GM19455 (cell line): Measurements from ENCODE around the gene ST6GALNAC2.

Source experiments
- ATAC-seq: cut with Tn5 transposase; IDR thresholded peaks from one replicate; pipeline ENCODE4 v1.9.1; 2021; ENCODE audit not compliant: unreplicated experiment

Gene ST6GALNAC2

GRCh38 chr17:76599694-76600460, 14.2 kb upstream of the ST6GALNAC2 start:
- no peak for ATAC-seq

- no peak for ATAC-seq
Measured at GRCh38 chr17:76598004-76598439, 12.4 kb upstream of the ST6GALNAC2 start.

- no peak for ATAC-seq
Measured at GRCh38 chr17:76597156-76598003, 11.7 kb upstream of the ST6GALNAC2 start.

- no peak for ATAC-seq
Measured at GRCh38 chr17:76594690-76595089, 9.0 kb upstream of the ST6GALNAC2 start.

- ATAC-seq: no peak
Measured at GRCh38 chr17:76593959-76594358, 8.3 kb upstream of the ST6GALNAC2 start.

GRCh38 chr17:76593384-76593826, 7.7 kb upstream of the ST6GALNAC2 start:
- ATAC-seq: no peak

- ATAC-seq: no peak
Measured at GRCh38 chr17:76588182-76588581, 2.5 kb upstream of the ST6GALNAC2 start.

- no peak for ATAC-seq
Measured at GRCh38 chr17:76586741-76587487, 1.3 kb upstream of the ST6GALNAC2 start.

- no peak for ATAC-seq
Measured at GRCh38 chr17:76585033-76585648, 519 bp downstream of the ST6GALNAC2 start.

- ATAC-seq: no peak
Measured at GRCh38 chr17:76584427-76585032, 1.1 kb downstream of the ST6GALNAC2 start.

GRCh38 chr17:76582660-76583059, 3.0 kb downstream of the ST6GALNAC2 start:
- no peak for ATAC-seq

- ATAC-seq: no peak
Measured at GRCh38 chr17:76581515-76581914, 4.1 kb downstream of the ST6GALNAC2 start.

GRCh38 chr17:76579281-76579680, 6.4 kb downstream of the ST6GALNAC2 start:
- ATAC-seq: no peak

- no peak for ATAC-seq
Measured at GRCh38 chr17:76578376-76578775, 7.3 kb downstream of the ST6GALNAC2 start.

- no peak for ATAC-seq
Measured at GRCh38 chr17:76577876-76578275, 7.8 kb downstream of the ST6GALNAC2 start.

GRCh38 chr17:76576189-76576588, 9.5 kb downstream of the ST6GALNAC2 start:
- ATAC-seq: no peak

GRCh38 chr17:76575570-76575969, 10.1 kb downstream of the ST6GALNAC2 start:
- no peak for ATAC-seq

GRCh38 chr17:76574166-76574565, 11.5 kb downstream of the ST6GALNAC2 start:
- no peak for ATAC-seq

GRCh38 chr17:76573096-76573495, 12.6 kb downstream of the ST6GALNAC2 start:
- ATAC-seq: no peak

- ATAC-seq: no peak
Measured at GRCh38 chr17:76572201-76572910, 13.3 kb downstream of the ST6GALNAC2 start.
